SK-N-MC (cell line): ENCODE data around the gene DCST1.

Experiments
- EZH2 ChIP-seq: fragments of 200-600 bp; sonication (generic); IDR thresholded peaks from one replicate; pipeline ENCODE4 v1.6.1; 2017; ENCODE audit warnings: antibody characterized with exemption
- FOXP2 ChIP-seq: optimal IDR thresholded peaks from 2 replicates; pipeline ENCODE3; 2011; ENCODE audit warnings: mild to moderate bottlenecking, moderate library complexity; ENCODE audit not compliant: insufficient read depth; ENCODE audit errors: extremely low read length, control extremely low read depth

DNA sequence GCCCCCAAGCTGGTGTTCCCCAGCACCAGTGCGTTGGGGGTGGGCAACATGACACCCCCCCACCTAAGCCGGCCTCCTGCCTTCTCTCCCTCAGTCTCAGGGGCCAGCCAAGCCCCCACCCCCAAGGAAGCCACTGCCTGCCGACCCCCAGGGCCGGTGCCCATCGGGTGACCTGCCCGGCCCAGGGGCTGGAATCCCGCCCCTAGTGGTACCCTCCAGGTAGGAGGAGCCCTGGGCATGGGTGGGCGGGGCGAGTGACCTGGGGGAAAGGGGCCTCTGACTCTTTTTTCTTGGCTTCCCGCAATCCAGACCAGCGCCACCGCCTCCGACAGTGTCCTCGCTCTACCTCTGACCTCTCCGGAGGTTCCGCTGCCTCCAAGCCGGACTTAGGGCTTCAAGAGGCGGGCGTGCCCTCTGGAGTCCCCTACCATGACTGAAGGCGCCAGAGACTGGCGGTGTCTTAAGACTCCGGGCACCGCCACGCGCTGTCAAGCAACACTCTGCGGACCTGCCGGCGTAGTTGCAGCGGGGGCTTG lies 28.6 kb downstream of the DCST1 start:
- TF ChIP-seq EZH2 = no peak
- TF ChIP-seq FOXP2 = no peak
